H1 (cell line): ENCODE measurements around the gene MAPK14. TPM values are rescaled to one million over a fixed set of nuclear protein-coding genes. Genes with fewer than 3 reads are reported as not detected.

ENCODE experiments used
- CTCF ChIA-PET: fragments of 300-600 bp; sonication (Branson Sonifier 250); formaldehyde crosslinking; loops from one replicate; lab custom pipeline; 2021; ENCODE audit not compliant: partially characterized antibody; lab: Charles Lee
- POLR2A ChIA-PET: fragments of 300-600 bp; sonication (Branson Sonifier 250); formaldehyde crosslinking; loops from one replicate; lab custom pipeline; 2021; ENCODE audit warnings: inconsistent platforms; ENCODE audit not compliant: partially characterized antibody; lab: Charles Lee
- DNase-seq, 2 experiments: peaks; one replicate each; pipeline versions ENCODE4 v3.0.0 to v3.0.0-alpha.2; 2010 to 2022; ENCODE audit warnings: low spot score in 2 of 2, low read depth in 1 of 2, mixed read lengths in 1 of 2
- FAIRE-seq: peaks from 2 replicates; lab custom pipeline; 2011; peaks lifted over from hg19 to GRCh38; lab: Jason Lieb, UNC
- H2AFZ ChIP-seq: 2 replicates; pipeline ENCODE4 v1.8.1; 2012; ENCODE audit warnings: low read length, inconsistent platforms
- H2AK5ac ChIP-seq: 2 replicates; pipeline ENCODE4 v1.6.1; 2013; ENCODE audit warnings: low read depth, low read length
- H2BK120ac ChIP-seq: replicated peaks from 2 replicates; pipeline ENCODE3; 2013; ENCODE audit warnings: low read depth, low read length, inconsistent platforms
- H2BK12ac ChIP-seq: 2 replicates; pipeline ENCODE4 v1.6.1; 2013; ENCODE audit warnings: low read depth, low read length
- H2BK15ac ChIP-seq: 2 replicates; pipeline ENCODE4 v1.6.1; 2013; ENCODE audit warnings: low read length
- H2BK20ac ChIP-seq: 2 replicates; pipeline ENCODE4 v1.6.1; 2013; ENCODE audit warnings: low read length
- H2BK5ac ChIP-seq: 2 replicates; pipeline ENCODE4 v1.6.1; 2013; ENCODE audit warnings: low read depth, low read length
- H3K14ac ChIP-seq: 2 replicates; pipeline ENCODE4 v1.6.1; 2013; ENCODE audit warnings: inconsistent platforms; ENCODE audit not compliant: insufficient read length
- H3K18ac ChIP-seq: 2 replicates; pipeline ENCODE4 v1.6.1; 2013; ENCODE audit warnings: low read length; ENCODE audit errors: extremely low read depth
- H3K23ac ChIP-seq: 2 replicates; pipeline ENCODE4 v1.6.1; 2013; ENCODE audit warnings: inconsistent platforms; ENCODE audit not compliant: insufficient read length
- H3K23me2 ChIP-seq: 2 replicates; pipeline ENCODE4 v1.6.1; 2013; ENCODE audit warnings: low read depth, low read length
- H3K27ac ChIP-seq: 2 replicates; pipeline ENCODE4 v1.6.1; 2011; ENCODE audit warnings: low read depth, low read length, inconsistent platforms
- H3K27me3 ChIP-seq, 4 experiments: replicated peaks in 1 of 4; 1 replicate in 1 of 4; 2 replicates in 3 of 4; pipeline versions ENCODE4 v1.6.1 to v1.8.1; 2011 to 2013; ENCODE audit warnings: low read length in 3 of 4, mild to moderate bottlenecking in 3 of 4, inconsistent platforms in 2 of 4, mixed read lengths in 2 of 4, moderate library complexity in 1 of 4; ENCODE audit not compliant: control insufficient read depth in 3 of 4, insufficient read depth in 3 of 4; ENCODE audit errors: extremely low read depth in 1 of 4
- H3K36me3 ChIP-seq, 4 experiments: 2 replicates each; pipeline versions ENCODE4 v1.6.1 to v1.8.1; 2011 to 2013; ENCODE audit warnings: mild to moderate bottlenecking in 4 of 4, low read length in 3 of 4, moderate library complexity in 2 of 4, control low read depth in 1 of 4, inconsistent platforms in 1 of 4; ENCODE audit not compliant: insufficient read depth in 4 of 4, control insufficient read depth in 2 of 4
- H3K4ac ChIP-seq: replicated peaks from 2 replicates; pipeline ENCODE3; 2013; ENCODE audit warnings: low read length, low read depth, mixed read lengths, inconsistent platforms; ENCODE audit not compliant: insufficient read length
- H3K4me1 ChIP-seq, 4 experiments: replicated peaks in 1 of 4; 1 replicate in 1 of 4; 2 replicates in 3 of 4; pipeline versions ENCODE4 v1.6.1 to v1.8.1; 2011 to 2013; ENCODE audit warnings: low read length in 3 of 4, inconsistent platforms in 2 of 4, mixed read lengths in 1 of 4; ENCODE audit not compliant: insufficient read depth in 4 of 4, control insufficient read depth in 3 of 4
- H3K4me2 ChIP-seq, 2 experiments: 2 replicates each; pipeline versions ENCODE4 v1.6.1 to v1.8.1; 2011 to 2013; ENCODE audit warnings: low read depth in 2 of 2, low read length in 2 of 2, control low read depth in 1 of 2, inconsistent platforms in 1 of 2, mild to moderate bottlenecking in 1 of 2; ENCODE audit not compliant: insufficient read depth in 1 of 2
- H3K4me3 ChIP-seq, 4 experiments: fragments of 200-600, 300-600 bp in 1 of 4; sonication (generic), shearing (Covaris generic), sonication (Bioruptor Twin) in 1 of 4; 2 replicates each; pipeline versions ENCODE4 v1.5.1 to v1.8.1; 2011 to 2016; ENCODE audit warnings: low read length in 4 of 4, low read depth in 3 of 4, control low read depth in 2 of 4, inconsistent platforms in 2 of 4, mild to moderate bottlenecking in 2 of 4, mixed read lengths in 1 of 4, moderate library complexity in 1 of 4; ENCODE audit not compliant: insufficient read depth in 2 of 4; ENCODE audit errors: extremely low read depth in 1 of 4
- H3K56ac ChIP-seq: replicated peaks from 2 replicates; pipeline ENCODE3; 2013; ENCODE audit warnings: low read depth, mild to moderate bottlenecking, mixed read lengths, low read length, inconsistent platforms; ENCODE audit not compliant: insufficient read length
- H3K79me1 ChIP-seq: 2 replicates; pipeline ENCODE4 v1.6.1; 2013; ENCODE audit warnings: low read depth, low read length, control low read depth
- H3K79me2 ChIP-seq, 2 experiments: 2 replicates each; pipeline versions ENCODE4 v1.6.1 to v1.8.1; 2012 to 2013; ENCODE audit warnings: low read length in 2 of 2, mild to moderate bottlenecking in 2 of 2, inconsistent platforms in 1 of 2; ENCODE audit not compliant: insufficient read depth in 2 of 2, control insufficient read depth in 1 of 2
- H3K9ac ChIP-seq, 4 experiments: replicated peaks in 1 of 4; 1 replicate in 1 of 4; 2 replicates in 3 of 4; pipeline versions ENCODE4 v1.6.1 to v1.8.1; 2011 to 2013; ENCODE audit warnings: low read depth in 3 of 4, low read length in 3 of 4, control low read depth in 2 of 4, mild to moderate bottlenecking in 2 of 4, moderate library complexity in 2 of 4, inconsistent platforms in 1 of 4; ENCODE audit errors: extremely low read depth in 1 of 4
- H3K9me3 ChIP-seq, 2 experiments: 2 replicates each; pipeline versions ENCODE4 v1.6.1 to v1.8.1; 2012 to 2013; ENCODE audit warnings: mild to moderate bottlenecking in 2 of 2, moderate library complexity in 2 of 2, control low read depth in 1 of 2, inconsistent platforms in 1 of 2, low read depth in 1 of 2, low read length in 1 of 2, mixed read lengths in 1 of 2; ENCODE audit not compliant: insufficient read depth in 2 of 2
- H4K20me1 ChIP-seq, 2 experiments: replicated peaks in 1 of 2; 2 replicates each; pipeline versions ENCODE3 to v1.8.1; 2011 to 2013; ENCODE audit warnings: inconsistent platforms in 2 of 2, low read length in 2 of 2, mild to moderate bottlenecking in 1 of 2; ENCODE audit not compliant: insufficient read depth in 2 of 2, control insufficient read depth in 1 of 2
- H4K5ac ChIP-seq: 2 replicates; pipeline ENCODE4 v1.6.1; 2013; ENCODE audit warnings: low read length, low read depth, mixed read lengths, inconsistent platforms; ENCODE audit not compliant: insufficient read length
- H4K8ac ChIP-seq: 2 replicates; pipeline ENCODE4 v1.8.0; 2013; ENCODE audit warnings: mild to moderate bottlenecking, moderate library complexity, low read length, inconsistent platforms; ENCODE audit not compliant: insufficient read depth; ENCODE audit errors: extremely low read depth
- H4K91ac ChIP-seq: replicated peaks from 2 replicates; pipeline ENCODE3; 2013; ENCODE audit warnings: low read length, mixed read lengths, inconsistent platforms; ENCODE audit not compliant: insufficient read length
- NRF1 ChIP-seq: IDR thresholded peaks from 2 replicates; pipeline ENCODE4 v1.6.1; 2011; ENCODE audit warnings: mild to moderate bottlenecking, low read depth, low read length, improper control_type of control experiment
- SIRT6 ChIP-seq: IDR thresholded peaks from one replicate; pipeline ENCODE4 v1.7.1; 2012; ENCODE audit warnings: low read length, inconsistent platforms
- WGBS, 2 experiments: shearing (Covaris generic) in 1 of 2; methylation state at CpG; one replicate each; pipeline versions ENCODE4 v1.1.6 to v1.1.7; 2013 to 2015; ENCODE audit warnings: low lambda C conversion rate in 2 of 2, mixed read lengths in 2 of 2, inconsistent platforms in 1 of 2, low coverage in 1 of 2, missing lambda C conversion rate in 1 of 2; ENCODE audit not compliant: insufficient replicate concordance in 2 of 2, insufficient coverage in 1 of 2, insufficient read length in 1 of 2; ENCODE audit errors: extremely low coverage in 1 of 2, missing lambda C conversion rate in 1 of 2; 5-methylcytosine and 5-hydroxymethylcytosine counted together
- polyA plus RNA-seq, 7 experiments: library from polyadenylated mRNA; depleted of rRNA in 3 of 7; stranded (reverse) in 5 of 7; unstranded in 2 of 7; fragments of >200 nt in 5 of 7; fragments of 200-250 nt in 2 of 7; gene quantifications; 1 replicate in 5 of 7; 2 replicates in 1 of 7; 4 replicates in 1 of 7; pipeline versions ENCODE4 v1.2.1 to v1.2.3, GENCODE V29; 2011 to 2013; ENCODE audit warnings: missing spikeins in 2 of 7, mixed read lengths in 2 of 7
- total RNA-seq: library from RNA; stranded (reverse); fragmentation: NEBNext Ultra II Directional; extraction: Animal tissue kit (Norgen Biotek cat#: 25700); gene quantifications from 2 replicates; pipeline ENCODE4 v1.2.1, GENCODE V29; 2021

Gene MAPK14
- total and polyA plus RNA-seq, 2 of the 8 experiments (the other 6 are each of a cell fraction or from before 2014, with no cell fraction given), result 18.1 to 39.3 TPM

DNA sequence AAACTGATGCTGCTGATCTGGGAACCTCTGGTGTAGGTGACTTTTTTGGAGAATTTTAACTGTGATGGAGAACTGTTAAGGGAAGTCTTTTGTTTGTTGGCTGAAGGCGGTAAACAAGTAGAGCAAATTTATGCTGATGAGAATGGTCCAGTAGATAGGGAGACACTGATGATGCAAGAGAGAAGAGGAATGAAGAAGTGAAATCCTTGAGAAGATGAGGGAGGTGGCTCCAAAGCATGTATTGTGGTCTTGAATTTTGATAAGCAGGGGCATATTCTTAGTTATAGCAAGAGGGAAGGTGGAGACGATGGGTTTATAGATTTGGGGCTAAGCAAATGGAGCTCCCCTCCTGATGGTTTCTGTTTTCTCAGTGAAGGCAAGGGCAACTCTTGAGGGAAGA is 22.0 kb downstream of the MAPK14 start:
- H3K27me3 ChIP-seq, result no peaks in the 10 kb centered on the region
- H3K4me3 ChIP-seq, result no peak overlapping the region
- no peak overlapping the region for H4K5ac ChIP-seq
- peaks cover 3 to 8% of the 10 kb centered on the region in 2 experiments for H4K20me1 ChIP-seq
- H3K9ac ChIP-seq, result no peak overlapping the region
- H2BK120ac ChIP-seq, result no peak overlapping the region
- no peak overlapping the region for H2AK5ac ChIP-seq
- H3K23ac ChIP-seq, result no peak overlapping the region
- H3K14ac ChIP-seq, result no peak overlapping the region
- 91% methylated on average over 2 of the region's 2 CpGs; no CpG with 5 or more reads in 1 of the 2 experiments for WGBS, 2 experiments
- H3K79me2 ChIP-seq, result peaks cover 4 to 48% of the 10 kb centered on the region in 2 experiments; a peak in 3 of 4 replicates
- H2BK5ac ChIP-seq, result no peak overlapping the region
- CTCF ChIA-PET, result interaction anchor here (0.6 kb wide), 1 partner anchor 16 kb away, joined by 3 read pairs; no protein-coding TSS in a partner anchor
- no peak overlapping the region for H2BK15ac ChIP-seq
- no peak for DNase-seq
- H4K91ac ChIP-seq, result no peak overlapping the region
- no peaks in the 10 kb centered on the region for H3K23me2 ChIP-seq
- no peaks in the 10 kb centered on the region for H3K9me3 ChIP-seq
- peaks cover 6% of the 10 kb centered on the region for H3K79me1 ChIP-seq
- no peak overlapping the region for H3K27ac ChIP-seq
- no peak overlapping the region for H3K4me2 ChIP-seq
- H3K18ac ChIP-seq, result no peak overlapping the region
- H3K56ac ChIP-seq, result no peak overlapping the region
- no peaks in the 10 kb centered on the region for H3K4me1 ChIP-seq
- peaks cover 0 to 10% (median 0%) of the 10 kb centered on the region in 4 experiments; a peak in 1 of 8 replicates for H3K36me3 ChIP-seq
- no peak overlapping the region for H2AFZ ChIP-seq
- POLR2A ChIA-PET, result no interaction called here
- H3K4ac ChIP-seq, result no peak overlapping the region
- H2BK20ac ChIP-seq, result no peak overlapping the region
- H2BK12ac ChIP-seq, result no peak overlapping the region
- H4K8ac ChIP-seq, result no peak overlapping the region
- FAIRE-seq, result no peak
- TF ChIP-seq SIRT6 (no peak), NRF1 (no peak)
